Measurements from ENCODE around the gene STAB2. TPM values are rescaled to one million over a fixed set of nuclear protein-coding genes. Genes with fewer than 3 reads are reported as not detected.

The STAB2 gene
- total and polyA plus RNA-seq, 2 of the 4 experiments (the other 2 are of a cell fraction), result not detected

DNA sequence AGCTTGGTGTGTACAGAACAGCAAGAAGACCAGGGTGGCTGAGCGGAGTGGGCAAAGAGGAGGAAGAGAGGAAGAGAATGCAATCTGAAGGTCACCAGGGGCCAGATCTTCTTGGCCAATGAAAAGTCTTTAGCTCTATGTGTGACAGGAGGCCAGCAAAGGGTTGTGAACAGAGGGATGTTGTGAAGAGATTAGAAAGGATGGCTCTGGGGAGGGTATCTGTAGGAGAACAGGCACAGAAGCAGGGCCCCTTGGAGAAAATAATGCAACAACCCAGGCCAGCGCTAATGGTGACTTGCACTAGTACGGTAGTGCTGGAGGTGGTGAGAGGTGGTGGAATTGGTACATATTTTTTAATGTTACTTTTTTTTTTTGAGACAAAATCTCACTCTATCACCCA, 156.7 kb downstream of the STAB2 start:
- Histone ChIP-seq H3K4me2 (ENCODE audit: low read depth, low read length) (no peak overlapping the region), H4K8ac (ENCODE audit: low read depth in 2 of 2, low read length in 2 of 2) (no peak overlapping the region), H3K18ac (ENCODE audit: low read depth, low read length) (no peak overlapping the region), H4K91ac (ENCODE audit: insufficient read depth, low read depth, low read length) (no peak overlapping the region), H3K79me1 (ENCODE audit: low read depth in 1 of 2, low read length in 2 of 2) (no peaks in the 10 kb centered on the region), H3K36me3 (ENCODE audit: control insufficient read depth, insufficient read depth, low read length) (no peaks in the 10 kb centered on the region), H3K14ac (replicated peaks; ENCODE audit: low read depth, low read length) (no peak overlapping the region), H3K4ac (ENCODE audit: low read depth, low read length) (no peak overlapping the region), H2AK9ac (replicated peaks; ENCODE audit: low read depth, low read length, poor library complexity) (no peak overlapping the region), H3K4me1 (ENCODE audit: control insufficient read depth, insufficient read depth, low read length) (no peaks in the 10 kb centered on the region), H3K27me3 (ENCODE audit: control insufficient read depth, insufficient read depth, low read length) (no peaks in the 10 kb centered on the region; the same call in 1 of the 2 replicates), H3K4me3 (ENCODE audit: insufficient read depth, low read depth, low read length) (no peak overlapping the region), H3K9me1 (ENCODE audit: insufficient read depth, low read length) (no peaks in the 10 kb centered on the region), H3K23ac (ENCODE audit: low read depth, low read length) (no peak overlapping the region), H2AFZ (replicated peaks; ENCODE audit: low read length, poor library complexity) (no peak overlapping the region), H4K20me1 (ENCODE audit: insufficient read depth, low read length) (no peaks in the 10 kb centered on the region), H3K9me3 (ENCODE audit: control insufficient read depth, insufficient read depth, low read length) (no peaks in the 10 kb centered on the region), H2BK120ac (ENCODE audit: low read depth, low read length) (no peak overlapping the region), H3K9ac (ENCODE audit: low read depth, low read length) (no peak overlapping the region), H2BK15ac (ENCODE audit: low read depth, low read length) (no peak overlapping the region), H4K5ac (ENCODE audit: low read depth, low read length) (no peak overlapping the region), H2BK20ac (ENCODE audit: low read depth, low read length) (no peak overlapping the region), H2BK5ac (ENCODE audit: low read depth, low read length, poor library complexity, severe bottlenecking) (no peak overlapping the region), H2AK5ac (ENCODE audit: low read depth, low read length) (no peak overlapping the region), H3K56ac (ENCODE audit: extremely low read depth, insufficient read depth, low read length) (no peak overlapping the region), H3K27ac (ENCODE audit: insufficient read depth, low read length) (no peak overlapping the region)
- DNase-seq (no peak), ATAC-seq (ENCODE audit: low read depth) (no peak)
- dilution Hi-C loops (cut with HindIII; ENCODE audit: low sequenced_read_pairs, unreplicated experiment), result no loop called here
- POLR2A ChIA-PET (ENCODE audit: unreplicated experiment), result no interaction called here
- no peak for TF ChIP-seq NFE2L2 (IDR thresholded peaks at IDR 0.05; ENCODE audit: low read depth, low read length)
- no peak for TF ChIP-seq SMC3 (IDR thresholded peaks at IDR 0.05; ENCODE audit: low read depth, low read length)
- no peak for TF ChIP-seq MAFK (IDR thresholded peaks at IDR 0.05; ENCODE audit: low read depth, low read length)
- TF ChIP-seq FOS (IDR thresholded peaks at IDR 0.05; ENCODE audit: low read depth, low read length), result no peak
- TF ChIP-seq BHLHE40 (IDR thresholded peaks at IDR 0.05; ENCODE audit: low read depth, low read length), result no peak
- TF ChIP-seq MAZ (IDR thresholded peaks at IDR 0.05; ENCODE audit: borderline replicate concordance, low read depth, low read length), result no peak
- no peak for TF ChIP-seq MXI1 (IDR thresholded peaks at IDR 0.05; ENCODE audit: borderline replicate concordance, low read depth, low read length)
- TF ChIP-seq CEBPB (IDR thresholded peaks at IDR 0.05; ENCODE audit: low read depth, low read length), result no peak
- TF ChIP-seq RAD21 (IDR thresholded peaks at IDR 0.05; ENCODE audit: low read length), result no peak
- no peak for TF ChIP-seq RFX5 (IDR thresholded peaks at IDR 0.05; ENCODE audit: low read depth, low read length)
- TF ChIP-seq POLR2A (IDR thresholded peaks at IDR 0.05; ENCODE audit: low read depth, low read length), result no peak
- TF ChIP-seq, protein P1, sequence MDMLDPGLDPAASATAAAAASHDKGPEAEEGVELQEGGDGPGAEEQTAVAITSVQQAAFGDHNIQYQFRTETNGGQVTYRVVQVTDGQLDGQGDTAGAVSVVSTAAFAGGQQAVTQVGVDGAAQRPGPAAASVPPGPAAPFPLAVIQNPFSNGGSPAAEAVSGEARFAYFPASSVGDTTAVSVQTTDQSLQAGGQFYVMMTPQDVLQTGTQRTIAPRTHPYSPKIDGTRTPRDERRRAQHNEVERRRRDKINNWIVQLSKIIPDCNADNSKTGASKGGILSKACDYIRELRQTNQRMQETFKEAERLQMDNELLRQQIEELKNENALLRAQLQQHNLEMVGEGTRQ (IDR thresholded peaks at IDR 0.05; ENCODE audit: low read depth, low read length), result no peak
- no peak for TF ChIP-seq RCOR1 (IDR thresholded peaks at IDR 0.05; ENCODE audit: insufficient replicate concordance, low read length)
- TF ChIP-seq, protein P2, sequence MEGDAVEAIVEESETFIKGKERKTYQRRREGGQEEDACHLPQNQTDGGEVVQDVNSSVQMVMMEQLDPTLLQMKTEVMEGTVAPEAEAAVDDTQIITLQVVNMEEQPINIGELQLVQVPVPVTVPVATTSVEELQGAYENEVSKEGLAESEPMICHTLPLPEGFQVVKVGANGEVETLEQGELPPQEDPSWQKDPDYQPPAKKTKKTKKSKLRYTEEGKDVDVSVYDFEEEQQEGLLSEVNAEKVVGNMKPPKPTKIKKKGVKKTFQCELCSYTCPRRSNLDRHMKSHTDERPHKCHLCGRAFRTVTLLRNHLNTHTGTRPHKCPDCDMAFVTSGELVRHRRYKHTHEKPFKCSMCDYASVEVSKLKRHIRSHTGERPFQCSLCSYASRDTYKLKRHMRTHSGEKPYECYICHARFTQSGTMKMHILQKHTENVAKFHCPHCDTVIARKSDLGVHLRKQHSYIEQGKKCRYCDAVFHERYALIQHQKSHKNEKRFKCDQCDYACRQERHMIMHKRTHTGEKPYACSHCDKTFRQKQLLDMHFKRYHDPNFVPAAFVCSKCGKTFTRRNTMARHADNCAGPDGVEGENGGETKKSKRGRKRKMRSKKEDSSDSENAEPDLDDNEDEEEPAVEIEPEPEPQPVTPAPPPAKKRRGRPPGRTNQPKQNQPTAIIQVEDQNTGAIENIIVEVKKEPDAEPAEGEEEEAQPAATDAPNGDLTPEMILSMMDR (conservative IDR thresholded peaks at IDR 0.05; ENCODE audit: low read depth, low read length), result no peak
- TF ChIP-seq, protein P3, sequence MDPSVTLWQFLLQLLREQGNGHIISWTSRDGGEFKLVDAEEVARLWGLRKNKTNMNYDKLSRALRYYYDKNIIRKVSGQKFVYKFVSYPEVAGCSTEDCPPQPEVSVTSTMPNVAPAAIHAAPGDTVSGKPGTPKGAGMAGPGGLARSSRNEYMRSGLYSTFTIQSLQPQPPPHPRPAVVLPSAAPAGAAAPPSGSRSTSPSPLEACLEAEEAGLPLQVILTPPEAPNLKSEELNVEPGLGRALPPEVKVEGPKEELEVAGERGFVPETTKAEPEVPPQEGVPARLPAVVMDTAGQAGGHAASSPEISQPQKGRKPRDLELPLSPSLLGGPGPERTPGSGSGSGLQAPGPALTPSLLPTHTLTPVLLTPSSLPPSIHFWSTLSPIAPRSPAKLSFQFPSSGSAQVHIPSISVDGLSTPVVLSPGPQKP (IDR thresholded peaks at IDR 0.05; ENCODE audit: borderline replicate concordance, low read depth, low read length), result no peak
- no peak for TF ChIP-seq CHD1 (IDR thresholded peaks at IDR 0.05; ENCODE audit: low read depth, low read length)
- in situ Hi-C loops (cut with MboI; ENCODE audit: low sequenced_read_pairs), result no loop called here
- WGBS, 2 experiments (ENCODE audit: extremely low coverage in 2 of 2, insufficient read length in 1 of 2), result 100% methylated on average over 1 of the region's 3 CpGs; no CpG with 5 or more reads in 1 of the 2 experiments
- no TSS peak for BruUV-seq (replicated peaks)
- CTCF ChIA-PET, result no interaction called here
- intact Hi-C loops (cut with micrococcal nuclease), result no loop called here
